Inflammatory macrophage treated with lipopolysaccharide for 4 hours (primary cell): ENCODE data around the gene HLA-A.
"Not testable (repeated sequence)": the region's sequence is repeated elsewhere in the genome, so short reads cannot be mapped to it uniquely, and the experiment has no call there.

ENCODE experiments used
- DNase-seq: peaks from one replicate; pipeline ENCODE4 v3.0.0-alpha.2; 2020

HLA-A gene

DNA sequence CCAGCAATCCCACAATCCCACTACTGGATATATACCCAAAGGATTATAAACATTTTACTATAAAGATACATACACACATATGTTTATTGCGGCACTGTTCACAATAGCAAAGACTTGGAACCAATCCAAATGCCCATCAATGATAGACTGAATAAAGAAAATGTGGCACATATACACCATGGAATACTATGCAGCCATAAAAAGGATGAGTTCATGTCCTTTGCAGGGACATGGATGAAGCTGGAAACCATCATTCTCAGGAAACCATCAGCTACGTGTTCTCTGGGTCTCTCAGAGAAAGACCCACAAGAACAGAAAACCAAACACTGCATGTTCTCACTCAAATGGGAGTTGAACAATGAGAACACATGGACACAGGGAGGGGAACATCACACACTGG lies 21.4 kb downstream of the HLA-A start:
- DNase-seq = not testable (repeated sequence)

DNA sequence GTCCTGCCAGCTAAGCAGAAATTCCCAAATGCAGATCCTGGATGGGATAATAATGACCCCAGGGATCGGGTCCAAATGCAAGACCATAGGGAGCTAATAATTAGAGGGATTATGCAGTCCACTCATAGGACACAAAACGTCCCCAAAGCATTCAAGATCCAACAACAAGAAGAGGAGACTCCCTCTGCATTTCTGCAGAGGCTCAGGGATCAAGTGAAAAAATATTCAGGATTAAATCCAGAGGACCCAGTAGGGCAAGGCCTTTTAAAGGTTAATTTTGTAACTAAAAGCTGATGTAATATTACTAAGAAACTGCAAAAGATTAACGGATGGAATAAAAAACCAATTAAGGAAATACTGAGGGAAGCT lies 22.2 kb downstream of the HLA-A start:
- no peak for DNase-seq

DNA sequence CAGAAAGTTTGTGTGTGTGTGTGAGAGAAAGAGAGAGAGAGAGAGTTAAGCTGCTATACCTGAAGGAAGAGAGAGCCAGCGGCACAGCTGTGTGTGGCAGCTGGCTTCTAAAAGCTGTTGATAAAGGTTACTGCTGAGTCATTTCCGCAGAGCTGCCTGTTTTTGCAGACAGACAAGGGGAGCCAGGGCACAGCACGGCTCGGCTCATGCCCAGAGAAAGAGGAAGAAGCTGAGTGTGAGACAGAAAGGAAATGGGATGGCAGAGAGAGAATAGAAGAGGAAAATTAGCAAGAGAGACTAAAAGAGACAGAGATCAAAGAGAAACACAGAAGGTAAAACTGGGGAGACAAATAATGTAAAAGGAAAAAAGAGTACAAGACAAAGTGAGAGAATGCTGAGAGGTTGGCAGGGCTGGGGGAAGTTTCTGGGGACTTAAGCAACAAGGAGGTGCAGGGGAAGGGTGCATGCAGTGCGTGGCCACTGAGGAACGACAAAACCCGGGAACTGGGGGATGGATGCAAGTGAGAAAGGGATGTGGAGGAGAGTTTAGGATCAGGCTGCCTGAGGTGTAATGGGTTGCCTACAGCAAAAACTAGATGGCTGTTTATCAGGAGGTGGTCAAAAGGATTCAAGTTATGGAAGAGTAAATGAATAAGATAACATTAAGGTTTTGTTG lies 22.7 kb downstream of the HLA-A start:
- DNase-seq = peak; percentile 79

DNA sequence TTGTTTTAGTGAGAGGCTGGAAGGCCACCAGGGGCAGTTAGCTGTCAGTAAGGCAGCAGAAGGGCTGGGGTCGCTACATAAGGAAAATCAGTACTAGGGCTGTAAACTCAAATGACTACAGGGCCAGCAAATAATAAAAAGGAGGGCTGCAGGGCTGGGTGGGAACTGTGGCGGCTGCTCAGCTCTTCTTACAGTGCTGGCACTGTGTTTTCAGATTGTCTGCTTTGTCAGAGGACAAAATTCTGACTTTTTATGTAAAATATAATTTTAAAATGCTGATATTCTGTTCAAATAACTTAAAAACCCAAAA lies 23.2 kb downstream of the HLA-A start:
- DNase-seq = no peak

DNA sequence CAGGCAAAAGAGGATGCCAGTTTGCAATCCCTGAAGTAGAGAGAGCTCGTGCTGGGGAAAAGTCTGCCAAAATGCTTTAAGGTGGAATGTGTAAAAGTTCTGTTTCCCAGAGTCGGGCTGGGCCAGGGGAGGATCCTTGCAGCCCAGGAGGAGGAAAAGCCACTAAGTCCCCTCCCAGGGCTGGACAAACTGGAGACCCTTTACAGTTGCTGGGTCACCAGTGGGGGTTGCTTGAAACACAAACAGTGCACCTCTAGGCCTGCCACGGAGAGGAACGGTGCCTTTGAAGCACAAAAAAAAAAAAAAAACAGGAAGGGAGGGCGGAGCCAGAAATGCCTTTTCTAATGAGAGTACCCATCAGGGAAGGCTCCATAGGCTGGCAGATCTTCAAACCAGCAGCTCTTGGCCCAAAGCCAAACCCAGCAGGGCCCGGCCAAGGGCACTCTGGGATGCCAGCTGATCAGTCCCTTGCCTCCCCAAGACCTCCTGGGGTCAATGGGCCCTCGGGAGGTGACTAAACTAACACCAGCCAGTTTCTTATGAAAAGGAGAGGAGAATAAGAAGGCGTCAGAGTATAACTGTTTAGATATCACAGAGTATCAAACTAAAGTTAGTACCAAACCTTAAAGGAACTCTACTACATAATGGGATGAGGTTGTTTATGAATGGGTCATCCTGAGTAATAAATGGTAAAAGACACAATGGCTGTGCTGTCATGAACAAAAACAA lies 23.7 kb downstream of the HLA-A start:
- DNase-seq = peak; percentile 46

DNA sequence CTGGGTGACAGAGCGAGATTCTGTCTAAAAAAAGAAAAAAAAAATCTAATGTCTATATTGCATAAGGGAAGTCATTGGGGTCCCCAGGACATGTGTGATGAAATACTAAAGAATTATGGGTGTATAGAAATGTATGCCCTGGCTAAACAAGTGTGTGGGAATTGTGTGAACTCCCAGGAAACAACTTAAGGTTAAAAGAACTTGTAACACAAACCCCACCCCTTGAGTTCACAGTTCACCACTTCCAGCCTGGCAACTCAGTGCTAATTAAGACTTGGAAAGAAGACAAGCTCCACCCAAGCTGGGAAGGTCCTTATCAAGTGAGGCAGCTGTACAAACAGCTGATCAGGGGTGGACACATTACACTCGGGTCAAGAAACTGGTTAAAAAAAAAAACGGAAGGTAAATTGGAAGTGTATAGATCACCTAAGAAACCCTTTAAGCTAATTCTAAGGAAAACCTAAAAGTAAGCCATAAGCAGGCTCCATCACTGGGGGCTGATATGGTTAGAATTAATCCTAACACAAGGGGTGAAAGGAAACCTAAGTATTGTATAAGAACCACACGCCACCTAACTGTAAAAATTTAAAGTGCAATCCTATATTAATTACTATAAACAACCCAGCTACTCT lies 25.2 kb downstream of the HLA-A start:
- DNase-seq = peak; percentile 43

DNA sequence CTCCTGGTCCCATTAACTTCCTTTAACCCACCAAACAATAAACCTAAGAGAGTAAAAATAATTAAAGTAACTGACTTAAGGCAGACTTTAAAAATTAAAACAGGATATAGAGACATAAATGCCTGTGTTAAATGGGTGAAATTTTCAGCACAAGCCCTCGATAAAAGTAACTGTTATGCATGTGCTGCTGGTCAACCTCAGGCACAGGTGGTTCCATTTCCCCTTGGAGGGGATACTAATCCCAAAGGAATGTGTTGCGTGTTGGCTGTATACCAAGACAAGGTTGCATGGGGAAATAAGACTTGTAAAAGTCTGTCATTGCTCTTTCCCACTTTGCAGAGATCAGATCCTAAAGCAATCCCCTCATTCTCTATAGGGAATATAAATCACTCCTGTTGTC lies 25.8 kb downstream of the HLA-A start:
- DNase-seq = no peak

DNA sequence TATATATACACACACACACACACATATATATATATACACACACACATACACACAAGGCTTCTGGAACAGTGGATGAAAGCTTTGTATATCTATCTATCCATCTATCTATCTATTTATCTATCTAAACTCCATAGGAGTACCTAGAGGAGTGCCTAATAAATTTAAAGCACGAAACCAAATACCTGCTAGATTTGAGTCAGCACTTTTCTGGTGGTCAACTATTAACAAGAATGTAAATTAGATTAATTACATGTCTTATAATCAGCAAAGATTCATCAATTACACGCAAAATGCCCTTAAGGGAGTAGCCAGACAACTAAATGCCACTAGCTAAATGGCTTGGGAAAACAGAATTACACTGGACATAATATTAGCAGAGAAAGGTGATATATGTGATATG lies 26.6 kb downstream of the HLA-A start:
- DNase-seq = no peak

DNA sequence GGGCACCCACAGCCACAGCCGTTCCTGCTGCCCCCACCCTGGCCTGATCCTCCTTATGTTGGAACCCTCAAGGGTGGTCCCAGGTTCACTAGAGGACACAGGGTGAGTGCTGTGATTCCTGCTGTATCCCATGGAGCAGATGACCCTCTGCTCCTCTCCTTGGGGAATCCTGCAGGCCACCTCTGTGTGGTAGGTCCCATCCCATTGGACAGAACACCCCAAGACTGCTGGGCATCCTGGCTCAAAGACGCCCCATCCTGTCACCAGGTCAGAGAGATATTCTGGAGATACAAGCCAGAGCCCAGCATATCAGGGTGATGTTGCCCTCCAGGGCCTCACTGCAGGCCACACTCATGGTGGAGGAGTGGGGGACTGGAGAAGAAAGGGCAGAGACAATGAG lies 28.4 kb downstream of the HLA-A start:
- DNase-seq = no peak

DNA sequence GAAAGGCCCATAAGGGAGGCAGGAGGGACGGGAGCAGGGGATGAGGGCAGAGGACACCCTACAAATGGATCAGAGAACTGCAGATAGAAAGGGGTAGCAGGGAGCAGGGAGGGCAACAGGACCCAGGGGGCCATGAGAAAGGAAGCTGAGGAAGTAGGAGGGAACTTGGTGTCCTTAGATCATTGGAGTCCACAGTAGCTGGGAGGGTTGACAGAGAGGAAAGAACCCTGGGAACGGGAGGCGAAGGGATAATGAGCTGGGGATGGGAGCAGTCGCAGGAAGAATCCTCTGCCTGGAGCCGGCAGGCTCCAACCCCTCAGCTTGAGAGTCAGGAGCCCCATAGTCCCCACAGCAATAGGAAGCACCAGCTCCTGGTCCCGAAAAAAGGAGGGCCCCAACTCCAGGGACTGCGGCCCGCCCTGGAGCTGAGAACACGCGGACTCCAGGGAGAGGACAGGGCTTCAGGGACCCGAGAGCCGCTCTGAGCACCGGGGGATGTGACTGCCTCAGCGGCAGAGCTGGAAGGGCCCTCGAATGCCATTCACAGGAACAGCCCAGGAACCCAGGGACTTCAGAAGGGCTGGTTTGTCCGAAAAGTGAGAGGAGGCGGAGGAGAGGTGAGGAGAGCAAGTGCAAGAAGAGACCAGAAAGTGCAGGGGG lies 32.7 kb downstream of the HLA-A start:
- DNase-seq = no peak

DNA sequence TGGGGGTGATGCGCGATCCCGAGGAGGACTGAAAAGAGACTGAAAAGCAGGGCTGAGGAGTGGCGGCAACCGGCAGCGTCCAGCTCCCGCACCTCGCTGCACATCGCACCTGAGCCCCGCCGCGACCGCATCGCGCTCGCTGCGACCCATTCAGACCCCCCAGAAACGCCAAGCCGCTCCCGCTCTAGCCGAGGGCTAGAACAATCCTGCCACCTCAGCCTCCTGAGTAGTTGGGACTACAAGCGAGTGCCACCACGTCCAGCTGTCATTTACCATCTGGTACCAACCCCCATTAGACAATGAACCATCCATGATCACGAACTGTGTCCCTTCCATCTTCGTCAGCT lies 33.2 kb downstream of the HLA-A start:
- no peak for DNase-seq

DNA sequence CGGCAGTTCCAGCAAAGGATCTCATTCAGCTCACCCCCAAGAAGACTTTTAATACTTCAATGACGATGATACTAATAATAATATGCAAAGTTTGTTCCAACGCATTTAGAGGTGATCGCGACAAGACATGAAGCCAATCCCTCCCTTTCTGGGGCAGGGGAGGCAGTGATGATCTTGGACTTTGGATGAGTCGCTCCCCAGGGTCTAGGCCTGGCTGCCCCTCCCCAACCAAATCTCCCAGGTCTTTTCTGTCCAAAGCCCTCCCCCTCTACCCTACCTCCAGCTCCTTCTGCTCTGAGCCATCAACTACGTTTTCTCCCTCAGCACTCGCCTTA lies 33.9 kb downstream of the HLA-A start:
- no peak for DNase-seq

DNA sequence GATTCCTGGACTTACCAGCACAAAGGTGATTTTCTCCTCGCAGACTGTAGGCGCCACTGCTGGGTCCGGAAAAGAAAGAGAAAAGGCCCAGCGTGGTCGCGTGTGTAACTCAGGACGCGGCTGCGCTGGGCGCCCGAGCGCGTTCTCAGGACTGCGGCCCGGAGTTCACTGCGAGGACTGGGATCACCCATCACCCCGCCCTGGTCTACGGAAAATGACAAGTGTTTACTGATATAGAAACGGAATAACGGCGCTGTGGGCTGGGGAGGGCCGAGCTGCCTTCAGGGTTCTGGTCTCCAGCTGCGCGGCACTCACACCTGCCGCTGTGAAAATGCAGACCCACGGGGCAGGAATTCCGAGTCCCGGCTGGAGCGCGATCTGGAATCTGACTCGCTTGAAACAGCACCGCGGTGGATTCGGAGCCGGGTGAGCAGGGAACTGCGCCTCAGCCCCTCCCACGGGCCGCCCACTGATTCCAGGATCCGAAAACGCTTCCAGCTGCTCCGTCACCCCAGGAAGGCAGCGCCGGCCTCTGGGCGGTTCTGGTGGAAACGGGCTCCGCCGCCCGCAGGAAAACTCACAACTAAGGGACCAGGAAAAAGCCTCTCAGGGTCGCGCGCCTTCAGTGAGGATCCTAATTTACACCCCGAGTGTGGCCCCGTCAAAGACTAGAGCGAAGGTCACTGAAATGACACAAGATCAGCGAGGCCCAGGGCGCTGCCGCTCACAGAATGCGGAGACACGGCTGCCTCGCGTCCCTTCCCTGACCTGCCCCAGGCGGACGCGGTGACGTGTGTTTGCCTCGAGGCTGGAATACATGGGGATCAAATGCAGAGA lies 34.5 kb downstream of the HLA-A start:
- DNase-seq = peak; percentile 71

DNA sequence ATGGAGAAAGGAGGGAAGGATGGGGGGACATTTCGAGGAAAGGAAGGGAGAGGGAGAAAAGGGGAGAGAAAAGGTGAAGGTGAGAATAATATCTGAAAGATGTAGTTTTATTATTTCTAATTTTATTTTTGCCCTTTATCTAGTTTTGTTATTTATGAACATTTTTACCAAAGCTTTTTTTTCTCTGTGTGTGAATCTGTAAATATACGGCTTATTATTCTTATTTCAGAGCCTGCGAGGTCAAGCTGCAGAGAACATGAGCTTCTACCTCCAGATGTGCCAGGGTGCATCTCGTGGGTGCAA lies 35.0 kb downstream of the HLA-A start:
- no peak for DNase-seq

DNA sequence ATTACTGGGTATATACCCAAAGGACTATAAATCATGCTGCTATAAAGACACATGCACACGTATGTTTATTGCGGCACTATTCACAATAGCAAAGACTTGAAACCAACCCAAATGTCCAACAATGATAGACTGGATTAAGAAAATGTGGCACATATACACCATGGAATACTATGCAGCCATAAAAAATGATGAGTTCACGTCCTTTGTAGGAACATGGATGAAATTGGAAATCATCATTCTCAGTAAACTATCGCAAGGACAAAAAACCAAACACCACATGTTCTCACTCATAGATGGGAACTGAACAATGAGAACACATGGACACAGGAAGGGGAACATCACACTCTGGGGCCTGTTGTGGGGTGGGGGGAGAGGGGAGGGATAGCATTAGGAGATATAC lies 37.7 kb downstream of the HLA-A start:
- not testable (repeated sequence) for DNase-seq

DNA sequence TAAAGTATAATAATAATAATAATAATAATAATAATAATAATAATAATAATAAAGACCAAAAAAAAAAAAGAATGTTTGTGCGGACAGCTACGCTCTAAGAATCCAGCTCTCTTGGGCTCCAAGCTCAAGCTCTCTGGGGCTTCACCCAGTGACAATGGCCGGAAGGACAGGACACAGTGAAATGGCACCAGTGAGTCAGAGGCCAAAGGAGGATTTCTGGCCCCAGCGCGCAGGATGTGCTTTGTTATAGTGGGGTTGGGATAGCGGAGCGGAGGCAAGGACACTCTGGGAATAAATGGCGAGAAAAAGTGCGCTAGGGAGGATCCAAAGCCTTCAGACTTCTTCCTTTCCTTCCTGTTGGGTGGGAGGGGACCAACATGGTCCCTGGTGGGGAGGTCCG lies 38.2 kb downstream of the HLA-A start:
- DNase-seq = peak; percentile 42

DNA sequence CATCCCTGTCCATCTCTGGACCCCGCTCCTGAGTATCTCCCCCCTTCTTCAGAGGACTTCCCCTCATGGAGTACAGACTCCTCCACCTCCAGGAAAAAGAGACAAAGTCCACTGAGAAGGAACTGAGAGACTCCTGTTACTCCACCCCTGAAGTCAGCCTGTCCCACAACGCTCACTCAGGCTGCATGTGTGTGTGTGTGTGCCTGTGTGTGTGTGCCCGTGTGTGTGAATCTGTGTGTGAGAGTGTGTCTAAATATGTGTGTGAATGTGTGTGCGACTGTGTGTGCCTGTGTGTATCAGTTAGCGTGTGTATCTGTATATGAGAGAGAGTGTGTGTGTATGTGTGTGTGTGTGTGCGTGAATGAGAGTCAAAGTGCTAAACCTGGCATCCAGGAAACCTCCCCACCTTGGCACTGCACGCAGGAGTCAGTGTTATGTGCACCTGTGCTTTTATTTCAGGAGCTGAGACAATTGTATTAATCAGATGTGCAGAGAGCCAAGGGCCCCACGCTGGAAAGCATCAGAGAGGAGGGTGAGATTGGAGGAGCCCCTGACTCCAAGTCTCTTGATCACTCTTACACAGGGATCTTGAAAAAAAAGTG lies 39.0 kb downstream of the HLA-A start:
- no peak for DNase-seq

DNA sequence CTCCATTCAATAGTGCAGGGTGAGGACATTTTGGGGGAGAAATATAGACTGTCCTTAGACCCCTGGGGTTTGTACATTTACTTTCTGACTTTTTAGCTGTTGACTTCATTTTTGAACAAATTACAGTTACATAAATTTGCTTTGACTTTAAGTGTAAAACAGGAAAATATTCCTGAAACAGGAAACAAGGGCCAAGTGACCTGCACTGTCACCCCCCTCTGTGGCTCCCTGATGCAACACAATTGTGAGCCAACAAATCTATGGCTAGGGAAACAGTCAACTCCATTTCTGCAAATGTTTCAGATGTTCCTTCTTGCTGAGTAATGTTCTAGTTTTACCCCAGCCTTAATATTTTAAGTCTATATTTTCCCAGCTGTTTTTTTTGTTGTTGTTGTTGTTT lies 39.8 kb downstream of the HLA-A start:
- peak; percentile 36 for DNase-seq

DNA sequence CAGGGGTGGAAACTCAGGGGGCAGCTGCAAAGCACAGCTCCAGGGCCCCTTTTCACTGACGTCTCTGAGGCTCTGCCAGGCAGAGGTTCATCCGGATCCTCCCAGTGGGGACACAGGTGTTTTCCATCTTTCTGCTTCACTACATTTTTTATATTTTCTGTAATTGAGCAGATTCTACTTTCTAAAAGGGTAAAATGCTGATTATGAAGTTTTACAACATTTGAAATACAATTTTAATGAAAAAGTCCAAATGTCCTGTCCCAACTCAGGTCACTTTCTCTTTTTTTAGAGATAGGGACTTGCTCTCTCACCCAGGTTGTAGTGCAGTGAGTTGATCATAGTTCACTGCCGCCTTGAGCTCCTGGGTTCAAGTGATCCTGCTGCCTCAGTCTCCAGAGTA lies 41.9 kb downstream of the HLA-A start:
- no peak for DNase-seq

DNA sequence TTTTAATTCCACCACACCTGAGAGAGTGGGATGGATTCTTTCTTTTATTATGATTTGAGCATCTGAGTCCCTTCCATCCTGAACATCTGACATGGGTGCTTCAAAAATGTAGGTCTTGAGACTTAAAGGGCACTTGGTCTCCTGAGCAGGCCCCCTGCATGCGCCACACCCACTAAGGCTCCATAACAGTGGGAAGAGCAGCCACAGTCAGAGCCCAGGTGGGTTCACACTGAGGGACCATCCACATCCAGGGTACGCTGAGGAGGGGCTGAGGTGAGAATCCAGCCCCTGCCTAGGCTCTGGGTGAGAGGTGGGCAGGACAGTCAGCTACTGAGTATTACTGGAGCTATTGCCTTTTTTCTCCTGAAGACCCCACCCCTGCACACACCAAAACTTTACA lies 42.7 kb downstream of the HLA-A start:
- DNase-seq = no peak

DNA sequence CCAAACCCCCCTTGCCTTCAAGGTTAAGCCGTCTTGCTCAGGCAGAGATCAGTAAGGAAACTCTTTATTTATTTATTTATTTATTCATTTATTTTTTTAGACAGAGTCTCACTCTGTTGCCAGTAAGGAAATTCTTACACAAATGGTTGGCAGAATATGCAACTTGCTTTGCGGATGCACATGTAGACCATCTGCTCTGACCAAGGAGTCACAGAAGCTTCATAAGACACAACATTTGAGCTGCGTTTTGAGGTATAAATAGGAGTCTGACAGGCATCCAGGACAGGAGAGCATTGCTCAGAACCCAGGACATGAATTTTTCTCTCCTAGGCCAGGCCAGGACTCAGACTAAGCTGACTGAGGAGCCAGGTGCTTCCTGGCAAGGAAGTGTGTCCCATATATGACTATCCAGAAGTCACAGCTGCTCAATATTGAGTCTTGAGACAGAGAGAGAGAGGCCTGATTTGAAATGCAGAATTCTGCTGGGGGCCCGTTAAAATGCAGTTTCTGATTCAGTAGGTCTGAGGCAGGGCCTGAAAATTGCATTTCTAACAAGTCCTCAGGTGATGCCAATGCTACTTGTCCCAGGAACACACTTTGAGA lies 43.9 kb downstream of the HLA-A start:
- no peak for DNase-seq

DNA sequence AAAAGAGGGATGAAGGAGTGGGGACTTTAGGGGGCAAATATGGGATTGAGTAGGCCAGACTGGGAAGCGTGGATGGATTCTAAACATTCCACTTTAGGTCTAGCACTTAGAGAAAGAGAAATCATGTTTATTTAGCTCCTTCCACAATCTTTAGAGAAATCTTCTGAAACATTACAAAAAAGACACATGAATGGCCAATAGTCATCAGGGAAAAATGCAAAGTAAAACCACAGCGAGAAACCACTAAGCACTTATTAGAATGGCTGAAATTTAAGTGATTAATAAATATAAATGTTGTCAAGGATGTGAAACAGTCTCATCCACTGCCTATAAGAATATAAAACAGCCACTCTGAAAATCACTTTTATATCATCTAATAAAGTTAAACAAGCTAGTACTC lies 46.9 kb downstream of the HLA-A start:
- DNase-seq = no peak

DNA sequence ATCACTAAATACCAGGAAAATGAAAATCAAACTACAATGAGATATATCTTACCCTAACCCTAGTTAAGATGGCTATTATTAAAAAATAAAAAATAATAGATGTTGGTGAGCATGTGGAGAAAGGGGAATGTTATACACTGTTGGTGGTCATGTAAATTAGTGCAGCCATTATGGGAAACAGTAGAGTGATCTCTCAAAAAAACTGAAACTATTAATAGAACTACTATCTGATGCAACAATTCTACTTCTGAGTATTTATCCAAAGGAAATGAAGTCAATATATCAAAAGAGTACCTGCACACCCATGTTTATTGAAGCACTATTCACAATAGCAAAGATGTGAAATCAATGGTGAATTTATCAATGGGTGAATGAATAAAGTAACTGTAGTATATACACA lies 48.6 kb downstream of the HLA-A start:
- DNase-seq = peak; percentile 64
